HEK293 (cell line): ENCODE results near the gene TMOD1.

Experiments used
- CTCF ChIA-PET: fragments of 350-600 bp; formaldehyde crosslinking; extraction: SDS; loops from one replicate; lab custom pipeline; 2021; ENCODE audit warnings: antibody characterized with exemption; lab: Yijun Ruan, JAX
- POLR2A ChIA-PET: fragments of 300-600 bp; formaldehyde crosslinking; extraction: SDS; loops from one replicate; lab custom pipeline; 2020; ENCODE audit warnings: antibody characterized with exemption, inconsistent platforms; lab: Yijun Ruan, JAX
- H3K27ac ChIP-seq: fragments of 200-500 bp; sonication (Bioruptor generic); 2 replicates; pipeline ENCODE4 v1.5.1; 2014; ENCODE audit warnings: low read depth, low read length, control low read depth, inconsistent platforms; ENCODE audit errors: extremely low read depth
- H3K36me3 ChIP-seq, 2 experiments: fragments of 200-500 bp in 1 of 2; sonication (Bioruptor generic) in 1 of 2; 1 replicate in 1 of 2; 2 replicates in 1 of 2; pipeline ENCODE4 v1.5.1; 2014 to 2017; ENCODE audit warnings: inconsistent platforms in 2 of 2, low read length in 2 of 2; ENCODE audit not compliant: control insufficient read depth in 2 of 2, insufficient read depth in 1 of 2
- H3K4me1 ChIP-seq: fragments of 200-500 bp; sonication (Bioruptor generic); 2 replicates; pipeline ENCODE4 v1.5.1; 2014; ENCODE audit warnings: mild to moderate bottlenecking, low read length, inconsistent platforms; ENCODE audit not compliant: control insufficient read depth, insufficient read depth
- H3K4me3 ChIP-seq: 2 replicates; pipeline ENCODE4 v1.5.1; 2011; ENCODE audit warnings: low read depth, mild to moderate bottlenecking, control low read depth, low read length, moderate library complexity
- H3K9me3 ChIP-seq: fragments of 200-500 bp; sonication (Bioruptor generic); 2 replicates; pipeline ENCODE4 v1.5.1; 2014; ENCODE audit warnings: low read depth, low read length, inconsistent platforms; ENCODE audit not compliant: control insufficient read depth, insufficient read depth
- FEZF1 ChIP-seq: fragments of 450-650 bp; formaldehyde crosslinking; IDR thresholded peaks from 2 replicates; pipeline ENCODE4 v1.5.1; 2016; ENCODE audit warnings: missing biosample characterization, missing genetic modification characterization
- PRDM1 ChIP-seq: fragments of 450-650 bp; formaldehyde crosslinking; IDR thresholded peaks from 2 replicates; pipeline ENCODE4; 2016; ENCODE audit warnings: missing biosample characterization, missing genetic modification characterization
- ZEB2 ChIP-seq: fragments of 450-650 bp; formaldehyde crosslinking; IDR thresholded peaks from 2 replicates; pipeline ENCODE4 v1.5.1; 2016; ENCODE audit warnings: missing biosample characterization, missing genetic modification characterization
- ZNF146 ChIP-seq: fragments of 450-650 bp; formaldehyde crosslinking; IDR thresholded peaks from 2 replicates; pipeline ENCODE4 v1.5.1; 2016; ENCODE audit warnings: missing biosample characterization, missing genetic modification characterization
- ZNF18 ChIP-seq: fragments of 450-650 bp; formaldehyde crosslinking; IDR thresholded peaks from 2 replicates; pipeline ENCODE4 v1.5.1; 2016; ENCODE audit warnings: missing biosample characterization, missing genetic modification characterization
- ZNF274 ChIP-seq, 2 experiments: fragments of 200-500 bp in 1 of 2; fragments of 450-650 bp in 1 of 2; sonication (Bioruptor generic) in 1 of 2; formaldehyde crosslinking in 1 of 2; IDR thresholded peaks; 2 replicates each; pipeline versions ENCODE4 v1.5.1 to v1.6.1; 2014 to 2016; ENCODE audit warnings: borderline replicate concordance in 1 of 2, inconsistent platforms in 1 of 2, low read length in 1 of 2, missing biosample characterization in 1 of 2, missing genetic modification characterization in 1 of 2
- ZNF362 ChIP-seq: fragments of 450-650 bp; formaldehyde crosslinking; IDR thresholded peaks from 2 replicates; pipeline ENCODE4 v1.5.1; 2016; ENCODE audit warnings: missing biosample characterization, missing genetic modification characterization
- ZNF629 ChIP-seq: fragments of 450-650 bp; formaldehyde crosslinking; IDR thresholded peaks from 2 replicates; pipeline ENCODE4 v1.5.1; 2017; ENCODE audit warnings: missing biosample characterization, missing genetic modification characterization
- ZNF670 ChIP-seq: fragments of 450-650 bp; formaldehyde crosslinking; IDR thresholded peaks from 2 replicates; pipeline ENCODE4 v1.5.1; 2016; ENCODE audit warnings: missing biosample characterization, missing genetic modification characterization, low read depth
- ZNF830 ChIP-seq: fragments of 450-650 bp; IDR thresholded peaks from 2 replicates; pipeline ENCODE4 v1.5.0; 2018; ENCODE audit warnings: missing biosample characterization, missing genetic modification characterization, low read depth, mild to moderate bottlenecking, moderate library complexity
- ZSCAN16 ChIP-seq: fragments of 450-650 bp; formaldehyde crosslinking; IDR thresholded peaks from 2 replicates; pipeline ENCODE4 v1.5.1; 2016; ENCODE audit warnings: missing biosample characterization, missing genetic modification characterization
- TF ChIP-seq, protein P1 (sequence below): fragments of 450-650 bp; formaldehyde crosslinking; IDR thresholded peaks from 2 replicates; pipeline ENCODE4 v1.5.1; 2017; ENCODE audit warnings: missing biosample characterization, missing genetic modification characterization
- TF ChIP-seq, protein P2 (sequence below): fragments of 450-650 bp; formaldehyde crosslinking; IDR thresholded peaks from 2 replicates; pipeline ENCODE4 v1.5.1; 2016; ENCODE audit warnings: missing biosample characterization, missing genetic modification characterization
- TF ChIP-seq, protein P3 (sequence below): fragments of 450-650 bp; formaldehyde crosslinking; IDR thresholded peaks from 2 replicates; pipeline ENCODE4 v1.5.1; 2017; ENCODE audit warnings: missing biosample characterization, missing genetic modification characterization

TMOD1 gene

GRCh38 chr9:97473717-97474116 lies 27.7 kb upstream of the TMOD1 start:
- Histone ChIP-seq H3K36me3 (peaks cover 0 to 6% of the 10 kb centered on the region in 2 experiments; a peak in 1 of 3 replicates), H3K27ac (no peak overlapping the region), H3K4me3 (no peak overlapping the region), H3K9me3 (no peaks in the 10 kb centered on the region), H3K4me1 (no peaks in the 10 kb centered on the region)
- POLR2A ChIA-PET, result no interaction called here
- CTCF ChIA-PET, result interaction anchor here (0.5 to 10.1 kb wide), 14 partner anchors 13 to 154 kb away, joined by 3 to 188 read pairs (median 4); no protein-coding TSS in a partner anchor
- TF ChIP-seq ZNF274 (IDR thresholded peaks at IDR 0.05; ENCODE audit: low read length), result no peak
- no peak for TF ChIP-seq ZNF274 (tag by site-specific recombination; IDR thresholded peaks at IDR 0.05; ENCODE audit: borderline replicate concordance)
- TF ChIP-seq, protein P1, sequence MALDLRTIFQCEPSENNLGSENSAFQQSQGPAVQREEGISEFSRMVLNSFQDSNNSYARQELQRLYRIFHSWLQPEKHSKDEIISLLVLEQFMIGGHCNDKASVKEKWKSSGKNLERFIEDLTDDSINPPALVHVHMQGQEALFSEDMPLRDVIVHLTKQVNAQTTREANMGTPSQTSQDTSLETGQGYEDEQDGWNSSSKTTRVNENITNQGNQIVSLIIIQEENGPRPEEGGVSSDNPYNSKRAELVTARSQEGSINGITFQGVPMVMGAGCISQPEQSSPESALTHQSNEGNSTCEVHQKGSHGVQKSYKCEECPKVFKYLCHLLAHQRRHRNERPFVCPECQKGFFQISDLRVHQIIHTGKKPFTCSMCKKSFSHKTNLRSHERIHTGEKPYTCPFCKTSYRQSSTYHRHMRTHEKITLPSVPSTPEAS (tag by site-specific recombination), result no peak
- no peak for TF ChIP-seq ZNF362
- no peak for TF ChIP-seq ZNF18 (tag by site-specific recombination)

GRCh38 chr9:97474372-97474925 lies 27.0 kb upstream of the TMOD1 start:
- POLR2A ChIA-PET, result no interaction called here
- H3K36me3 ChIP-seq, result peaks cover 0 to 6% of the 10 kb centered on the region in 2 experiments; a peak in 1 of 3 replicates
- H3K4me3 ChIP-seq, result no peak overlapping the region
- H3K9me3 ChIP-seq, result no peaks in the 10 kb centered on the region
- TF ChIP-seq ZNF146 (tag by site-specific recombination), result no peak
- TF ChIP-seq, protein P2, sequence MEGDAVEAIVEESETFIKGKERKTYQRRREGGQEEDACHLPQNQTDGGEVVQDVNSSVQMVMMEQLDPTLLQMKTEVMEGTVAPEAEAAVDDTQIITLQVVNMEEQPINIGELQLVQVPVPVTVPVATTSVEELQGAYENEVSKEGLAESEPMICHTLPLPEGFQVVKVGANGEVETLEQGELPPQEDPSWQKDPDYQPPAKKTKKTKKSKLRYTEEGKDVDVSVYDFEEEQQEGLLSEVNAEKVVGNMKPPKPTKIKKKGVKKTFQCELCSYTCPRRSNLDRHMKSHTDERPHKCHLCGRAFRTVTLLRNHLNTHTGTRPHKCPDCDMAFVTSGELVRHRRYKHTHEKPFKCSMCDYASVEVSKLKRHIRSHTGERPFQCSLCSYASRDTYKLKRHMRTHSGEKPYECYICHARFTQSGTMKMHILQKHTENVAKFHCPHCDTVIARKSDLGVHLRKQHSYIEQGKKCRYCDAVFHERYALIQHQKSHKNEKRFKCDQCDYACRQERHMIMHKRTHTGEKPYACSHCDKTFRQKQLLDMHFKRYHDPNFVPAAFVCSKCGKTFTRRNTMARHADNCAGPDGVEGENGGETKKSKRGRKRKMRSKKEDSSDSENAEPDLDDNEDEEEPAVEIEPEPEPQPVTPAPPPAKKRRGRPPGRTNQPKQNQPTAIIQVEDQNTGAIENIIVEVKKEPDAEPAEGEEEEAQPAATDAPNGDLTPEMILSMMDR (tag by site-specific recombination), result no peak
- TF ChIP-seq, protein P3, sequence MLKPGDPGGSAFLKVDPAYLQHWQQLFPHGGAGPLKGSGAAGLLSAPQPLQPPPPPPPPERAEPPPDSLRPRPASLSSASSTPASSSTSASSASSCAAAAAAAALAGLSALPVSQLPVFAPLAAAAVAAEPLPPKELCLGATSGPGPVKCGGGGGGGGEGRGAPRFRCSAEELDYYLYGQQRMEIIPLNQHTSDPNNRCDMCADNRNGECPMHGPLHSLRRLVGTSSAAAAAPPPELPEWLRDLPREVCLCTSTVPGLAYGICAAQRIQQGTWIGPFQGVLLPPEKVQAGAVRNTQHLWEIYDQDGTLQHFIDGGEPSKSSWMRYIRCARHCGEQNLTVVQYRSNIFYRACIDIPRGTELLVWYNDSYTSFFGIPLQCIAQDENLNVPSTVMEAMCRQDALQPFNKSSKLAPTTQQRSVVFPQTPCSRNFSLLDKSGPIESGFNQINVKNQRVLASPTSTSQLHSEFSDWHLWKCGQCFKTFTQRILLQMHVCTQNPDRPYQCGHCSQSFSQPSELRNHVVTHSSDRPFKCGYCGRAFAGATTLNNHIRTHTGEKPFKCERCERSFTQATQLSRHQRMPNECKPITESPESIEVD (tag by site-specific recombination), result no peak
- no peak for TF ChIP-seq ZSCAN16 (tag by site-specific recombination)
- TF ChIP-seq PRDM1 (tag by site-specific recombination), result no peak
- no peak overlapping the region for H3K27ac ChIP-seq
- CTCF ChIA-PET, result interaction anchor here (0.5 to 10.1 kb wide), 7 partner anchors 12 to 154 kb away, joined by 3 to 188 read pairs (median 5); no protein-coding TSS in a partner anchor
- H3K4me1 ChIP-seq, result no peaks in the 10 kb centered on the region

DNA sequence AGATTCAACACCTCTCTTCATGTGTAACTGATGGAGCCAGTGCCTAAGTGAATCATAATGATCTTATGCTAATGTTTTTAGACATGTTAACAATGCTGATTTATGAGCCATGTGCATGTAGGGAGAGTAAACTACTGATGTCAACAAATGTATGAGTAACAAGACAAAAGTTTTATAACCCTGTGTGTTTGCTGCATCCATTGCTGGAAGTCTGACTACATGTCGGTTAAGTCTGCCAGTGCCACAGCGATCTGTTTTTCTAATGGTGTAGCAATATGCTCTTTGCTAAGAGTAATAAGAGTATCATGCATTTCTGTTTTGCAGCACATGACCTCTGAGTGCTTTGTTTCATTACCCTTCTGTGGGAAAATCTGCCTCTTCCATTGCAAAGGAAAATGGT lies 26.4 kb upstream of the TMOD1 start:
- POLR2A ChIA-PET, result no interaction called here
- H3K36me3 ChIP-seq, result peaks cover 0 to 6% of the 10 kb centered on the region in 2 experiments; a peak in 1 of 3 replicates
- no peak overlapping the region for H3K27ac ChIP-seq
- H3K9me3 ChIP-seq, result no peaks in the 10 kb centered on the region
- no peaks in the 10 kb centered on the region for H3K4me1 ChIP-seq
- TF ChIP-seq ZNF629, result peak; percentile 37; the same call in 1 of the 2 replicates
- TF ChIP-seq ZEB2 (tag by site-specific recombination), result 0 out of 2 replicates have a peak, but pooled peaks have one; percentile 19
- TF ChIP-seq ZNF670 (tag by site-specific recombination), result no peak
- TF ChIP-seq ZNF830 (tag by site-specific recombination), result no peak
- no peak for TF ChIP-seq FEZF1
- TF ChIP-seq, all 188 proteins: peak for 2
- H3K4me3 ChIP-seq, result no peak overlapping the region
- CTCF ChIA-PET, result interaction anchor here (1.4 to 10.1 kb wide), 3 partner anchors 12 to 124 kb away, joined by 5 to 188 read pairs (median 10); no protein-coding TSS in a partner anchor
